Endothelial cell of umbilical vein (primary cell): ENCODE measurements around the gene NKX1-1. TPM values are rescaled to one million over a fixed set of nuclear protein-coding genes. Genes with fewer than 3 reads are reported as not detected.
"Not testable (repeated sequence)": the region's sequence is repeated elsewhere in the genome, so short reads cannot be mapped to it uniquely, and the experiment has no call there.

ENCODE experiments used
- BruUV-seq: library from RNA; stranded (reverse); fragments of 400-500 nt; replicated peaks from 2 replicates; lab custom pipeline; 2021; lab: Mats Ljungman, UMichigan
- CTCF ChIA-PET: fragments of 300-600, 350-600 bp; sonication (Branson Sonifier 250); formaldehyde crosslinking; loops from one replicate; lab custom pipeline; 2021; ENCODE audit warnings: antibody characterized with exemption, inconsistent platforms; lab: Charles Lee
- POLR2A ChIA-PET: fragments of 300-600, 350-600 bp; sonication (Branson Sonifier 250); formaldehyde crosslinking; loops from one replicate; lab custom pipeline; 2021; ENCODE audit warnings: antibody characterized with exemption, inconsistent platforms; lab: Charles Lee
- DNase-seq: peaks from one replicate; pipeline ENCODE4 v3.0.0-alpha.2; 2011; ENCODE audit warnings: low read depth, low spot score
- FAIRE-seq: peaks from 2 replicates; lab custom pipeline; 2011; peaks lifted over from hg19 to GRCh38; lab: Jason Lieb, UNC
- H2AFZ ChIP-seq: 2 replicates; pipeline ENCODE4 v1.6.0; 2012; ENCODE audit warnings: low read depth, low read length, control low read depth, inconsistent platforms
- H3K27ac ChIP-seq: 2 replicates; pipeline ENCODE4 v1.5.1; 2011; ENCODE audit warnings: low read depth, mild to moderate bottlenecking, control low read depth, low read length, moderate library complexity; ENCODE audit not compliant: insufficient read depth
- H3K27me3 ChIP-seq, 2 experiments: 2 replicates each; pipeline versions ENCODE4 v1.6.0 to v1.6.1; 2011; ENCODE audit warnings: low read length in 2 of 2, mixed read lengths in 1 of 2; ENCODE audit not compliant: control insufficient read depth in 2 of 2, insufficient read depth in 2 of 2
- H3K36me3 ChIP-seq, 2 experiments: 2 replicates in 1 of 2; 3 replicates in 1 of 2; pipeline ENCODE4 v1.5.1; 2011; ENCODE audit warnings: low read length in 2 of 2, mild to moderate bottlenecking in 1 of 2, moderate library complexity in 1 of 2; ENCODE audit not compliant: control insufficient read depth in 2 of 2, insufficient read depth in 2 of 2; ENCODE audit errors: extremely low read depth in 1 of 2
- H3K4me1 ChIP-seq: 3 replicates; pipeline ENCODE4 v1.5.1; 2011; ENCODE audit warnings: mild to moderate bottlenecking, low read length; ENCODE audit not compliant: control insufficient read depth, insufficient read depth; ENCODE audit errors: extremely low read depth
- H3K4me2 ChIP-seq: 2 replicates; pipeline ENCODE4 v1.6.1; 2011; ENCODE audit warnings: low read length, control low read depth, mixed read lengths; ENCODE audit not compliant: insufficient read depth
- H3K4me3 ChIP-seq, 3 experiments: fragments of 200-600 bp in 1 of 3; sonication (generic), shearing (Covaris generic) in 1 of 3; replicated peaks in 1 of 3; 2 replicates each; pipeline ENCODE4 v1.5.1; 2011 to 2016; ENCODE audit warnings: control low read depth in 3 of 3, low read length in 3 of 3, mild to moderate bottlenecking in 2 of 3, inconsistent platforms in 1 of 3, low read depth in 1 of 3, moderate library complexity in 1 of 3; ENCODE audit not compliant: insufficient read depth in 1 of 3
- H3K79me2 ChIP-seq: 2 replicates; pipeline ENCODE4 v1.6.0; 2012; ENCODE audit warnings: low read length, inconsistent platforms; ENCODE audit not compliant: control insufficient read depth, insufficient read depth
- H3K9ac ChIP-seq: replicated peaks from 2 replicates; pipeline ENCODE3; 2011; ENCODE audit warnings: low read length, control low read depth; ENCODE audit not compliant: insufficient read depth; ENCODE audit errors: extremely low read depth
- H3K9me1 ChIP-seq: replicated peaks from 3 replicates; pipeline ENCODE4 v1.6.0; 2011; ENCODE audit warnings: mild to moderate bottlenecking, low read length; ENCODE audit not compliant: control insufficient read depth, insufficient read depth; ENCODE audit errors: extremely low read depth
- H3K9me3 ChIP-seq: replicated peaks from 2 replicates; pipeline ENCODE4 v1.5.1; 2012; ENCODE audit warnings: low read length, inconsistent platforms; ENCODE audit not compliant: control insufficient read depth, insufficient read depth
- H4K20me1 ChIP-seq: replicated peaks from 2 replicates; pipeline ENCODE3; 2011; ENCODE audit warnings: mild to moderate bottlenecking, low read length; ENCODE audit not compliant: control insufficient read depth, insufficient read depth; ENCODE audit errors: extremely low read depth
- dilution Hi-C: fragments of 300-500 bp; cut with MboI; formaldehyde crosslinking; loops from one replicate; pipeline ENCODE4 v1.15.0; 2019; ENCODE audit warnings: low sequenced_read_pairs; ENCODE audit not compliant: extremely low pct_ligation_motif_present
- intact Hi-C: fragments of 100-400 bp; cut with micrococcal nuclease; formaldehyde crosslinking; loops from one replicate; pipeline ENCODE4 v1.10.0; 2022
- polyA plus RNA-seq, 4 experiments: library from polyadenylated mRNA; depleted of rRNA in 3 of 4; stranded (reverse) in 3 of 4; unstranded in 1 of 4; fragments of >200 nt; gene quantifications; 2 replicates each; pipeline versions ENCODE4 v1.2.1 to v1.2.3, GENCODE V29; 2011 to 2012; ENCODE audit warnings: missing spikeins in 1 of 4
- total RNA-seq: library from RNA; stranded (reverse); gene quantifications from 2 replicates; pipeline ENCODE4 v1.2.3, GENCODE V29; 2021

NKX1-1 gene
- total and polyA plus RNA-seq, 2 donors (not counting 3 experiments of a cell fraction or from before 2014, with no cell fraction given): not detected

- CTCF ChIA-PET, intact Hi-C loops, FAIRE-seq, BruUV-seq, H3K4me3 ChIP-seq, H3K9me3 ChIP-seq, H3K79me2 ChIP-seq, H3K27ac ChIP-seq, H3K9me1 ChIP-seq, POLR2A ChIA-PET, H2AFZ ChIP-seq, H4K20me1 ChIP-seq, H3K36me3 ChIP-seq, dilution Hi-C loops, H3K4me1 ChIP-seq, H3K4me2 ChIP-seq, DNase-seq, H3K9ac ChIP-seq, H3K27me3 ChIP-seq: not testable (repeated sequence)
Observed at GRCh38 chr4:1395389-1395820, 10.8 kb downstream of the NKX1-1 start.

- intact Hi-C loops, H3K9ac ChIP-seq, dilution Hi-C loops, H4K20me1 ChIP-seq, H3K27ac ChIP-seq, POLR2A ChIA-PET, DNase-seq, FAIRE-seq, H3K4me1 ChIP-seq, BruUV-seq, H3K9me1 ChIP-seq, H3K36me3 ChIP-seq, H3K9me3 ChIP-seq, H3K4me2 ChIP-seq, H3K79me2 ChIP-seq, H3K4me3 ChIP-seq, H2AFZ ChIP-seq, H3K27me3 ChIP-seq: not testable (repeated sequence)
- CTCF ChIA-PET: interaction anchor here (1.1 kb wide), 1 partner anchor 119 kb away, joined by 3 read pairs; no protein-coding TSS in a partner anchor
Observed at GRCh38 chr4:1394554-1395388, 11.5 kb downstream of the NKX1-1 start.
